Right lobe of liver (tissue), 4 donors: ENCODE measurements around the gene CASD1.

Source experiments
- POLR2A ChIP-seq: fragments of 450-650 bp; IDR thresholded peaks from one replicate; pipeline ENCODE4 v1.6.1; 2017; ENCODE audit warnings: antibody characterized with exemption, mild to moderate bottlenecking
- TF ChIP-seq, protein P1 (sequence below), 4 donors: fragments of 200-600 bp in 3 of 4; fragments of 450-650 bp in 1 of 4; IDR thresholded peaks; one replicate each; pipeline versions ENCODE4 v1.5.1 to v1.8.0; 2016 to 2022; ENCODE audit warnings: antibody characterized with exemption in 4 of 4, mild to moderate bottlenecking in 2 of 4
- donor health status: DM: no; HTN: no; CAD: no.
- donor health status: DM: no; HTN: no; CAD: no.
- donor health status: DM: no; HTN: yes; CAD: no.

GRCh38 chr7:94492601-94493000 lies 17.0 kb upstream of the CASD1 start:
- TF ChIP-seq, protein P1, sequence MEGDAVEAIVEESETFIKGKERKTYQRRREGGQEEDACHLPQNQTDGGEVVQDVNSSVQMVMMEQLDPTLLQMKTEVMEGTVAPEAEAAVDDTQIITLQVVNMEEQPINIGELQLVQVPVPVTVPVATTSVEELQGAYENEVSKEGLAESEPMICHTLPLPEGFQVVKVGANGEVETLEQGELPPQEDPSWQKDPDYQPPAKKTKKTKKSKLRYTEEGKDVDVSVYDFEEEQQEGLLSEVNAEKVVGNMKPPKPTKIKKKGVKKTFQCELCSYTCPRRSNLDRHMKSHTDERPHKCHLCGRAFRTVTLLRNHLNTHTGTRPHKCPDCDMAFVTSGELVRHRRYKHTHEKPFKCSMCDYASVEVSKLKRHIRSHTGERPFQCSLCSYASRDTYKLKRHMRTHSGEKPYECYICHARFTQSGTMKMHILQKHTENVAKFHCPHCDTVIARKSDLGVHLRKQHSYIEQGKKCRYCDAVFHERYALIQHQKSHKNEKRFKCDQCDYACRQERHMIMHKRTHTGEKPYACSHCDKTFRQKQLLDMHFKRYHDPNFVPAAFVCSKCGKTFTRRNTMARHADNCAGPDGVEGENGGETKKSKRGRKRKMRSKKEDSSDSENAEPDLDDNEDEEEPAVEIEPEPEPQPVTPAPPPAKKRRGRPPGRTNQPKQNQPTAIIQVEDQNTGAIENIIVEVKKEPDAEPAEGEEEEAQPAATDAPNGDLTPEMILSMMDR (IDR thresholded peaks at IDR 0.05), result no peak
- no peak for TF ChIP-seq POLR2A
